Activated CD8-positive, alpha-beta memory T cell treated with anti-CD3 and anti-CD28 coated beads for 48 hours (primary cell): Measurements from ENCODE around the gene SDHAF4.
"Not testable (repeated sequence)": the region's sequence is repeated elsewhere in the genome, so short reads cannot be mapped to it uniquely, and the experiment has no call there.

ENCODE experiments used
- DNase-seq, 3 experiments: peaks; one replicate each; pipeline ENCODE4 v3.0.0-alpha.2; 2020; ENCODE audit warnings: low read depth in 2 of 3, low spot score in 2 of 3

Gene SDHAF4

DNA sequence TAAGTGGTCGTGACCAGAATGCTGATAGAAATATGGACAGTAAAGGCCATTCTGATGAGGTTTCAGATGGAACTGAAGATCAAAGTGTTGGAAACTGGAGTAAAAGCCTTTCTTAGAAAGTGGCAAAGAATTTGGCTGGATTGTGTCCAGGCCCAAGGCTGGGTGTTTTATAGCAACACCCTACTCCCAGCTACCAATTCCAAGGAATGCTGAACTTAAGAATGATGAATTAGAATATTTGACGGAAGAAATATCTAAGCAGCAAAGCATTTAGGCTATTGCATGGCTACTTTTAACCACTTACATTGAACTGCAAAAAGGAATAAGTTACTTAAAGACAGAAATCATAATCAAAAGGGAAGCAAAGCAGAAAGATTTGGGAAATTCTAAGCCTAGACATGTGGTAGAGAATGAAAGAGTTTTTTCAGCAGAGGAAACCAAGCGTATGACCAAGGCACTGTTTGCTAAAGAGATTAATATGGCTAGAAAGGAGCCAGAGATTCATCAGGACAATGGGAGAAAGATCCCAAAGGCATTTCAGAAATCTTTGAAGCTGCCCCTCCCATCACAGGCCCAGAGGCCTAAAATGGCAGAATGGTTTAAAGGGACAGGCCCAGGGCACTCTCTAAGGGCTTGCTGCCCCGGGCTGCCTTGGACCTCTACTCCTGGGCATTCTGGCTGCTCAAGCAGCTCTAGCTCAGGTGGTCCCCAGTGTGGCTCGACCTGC, 25.8 kb downstream of the SDHAF4 start:
- DNase-seq: no peak

DNA sequence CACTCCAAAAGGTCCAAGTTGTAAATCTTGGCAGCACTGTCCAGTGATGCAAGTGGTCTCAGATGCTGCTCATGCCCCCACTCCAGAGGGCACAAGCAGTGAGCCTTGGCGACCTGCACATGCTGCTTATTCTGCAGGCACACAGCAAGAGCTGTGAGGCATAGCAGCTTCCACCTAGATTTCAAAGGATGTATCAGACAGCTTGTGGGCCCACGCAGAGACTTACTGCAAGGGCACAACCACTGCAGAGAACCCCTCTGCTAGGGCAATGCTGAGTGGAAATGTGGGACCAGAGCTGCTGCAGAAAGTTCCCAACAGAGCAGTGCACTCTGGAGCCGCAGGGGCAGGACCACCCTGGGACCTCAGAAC, 26.4 kb downstream of the SDHAF4 start:
- no peak for DNase-seq

DNA sequence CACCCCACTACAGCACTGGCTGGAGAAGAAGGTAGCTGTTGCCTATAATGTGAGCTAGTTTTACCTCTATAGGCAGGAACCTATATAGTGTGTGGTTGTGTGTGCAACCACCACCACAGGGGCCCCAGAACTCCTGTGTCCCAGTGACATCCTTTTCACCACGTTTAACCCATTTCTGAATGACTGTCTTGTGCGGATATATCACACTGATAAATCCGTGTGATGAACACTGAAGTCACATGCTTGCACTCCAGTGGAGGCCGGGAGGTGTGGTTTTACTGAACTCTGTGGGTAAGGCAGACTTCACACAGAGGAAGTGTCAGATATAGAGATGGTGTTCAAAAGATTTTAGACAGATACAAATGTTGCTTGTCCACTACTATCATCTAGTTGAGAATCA, 32.5 kb downstream of the SDHAF4 start:
- DNase-seq: no peak

DNA sequence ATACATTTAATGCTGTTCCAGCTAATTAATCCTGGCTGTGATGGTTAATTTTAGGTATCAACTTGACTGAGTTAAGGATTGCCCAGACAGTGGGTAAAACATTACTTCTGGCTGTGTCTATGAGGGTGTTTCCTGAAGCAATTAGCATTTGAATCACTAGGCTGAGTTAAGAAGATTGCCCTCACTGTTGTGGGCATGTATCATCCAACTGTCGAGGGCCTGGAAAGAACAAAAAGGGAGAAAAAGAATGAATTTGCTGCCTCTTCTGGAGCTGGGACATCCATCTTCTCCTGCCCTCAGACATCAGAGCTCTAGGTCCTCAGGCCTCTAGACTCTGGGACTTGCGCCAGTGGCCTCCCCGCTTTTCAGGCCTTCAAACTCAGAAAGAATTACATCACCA, 34.3 kb downstream of the SDHAF4 start:
- DNase-seq: no peak

DNA sequence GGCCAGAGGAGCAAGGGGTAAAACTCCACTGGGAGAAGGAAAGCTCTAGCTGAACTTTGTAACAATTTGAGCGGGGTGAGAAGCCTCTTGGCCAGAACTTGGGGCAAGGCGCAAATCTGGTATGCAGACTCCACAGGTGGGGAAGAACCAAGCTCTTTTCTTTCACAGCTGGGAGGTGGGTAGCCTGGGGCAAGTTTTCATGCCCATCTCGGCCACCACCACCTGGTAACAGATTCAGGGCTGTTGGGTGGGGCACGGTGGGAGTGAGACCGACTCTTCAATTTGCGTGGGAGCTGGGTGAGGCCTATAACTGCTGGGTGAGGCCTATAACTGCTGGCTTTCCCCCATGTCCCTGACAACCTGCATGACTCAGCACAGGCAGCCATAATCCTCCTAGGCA, 37.5 kb downstream of the SDHAF4 start:
- DNase-seq: no peak

DNA sequence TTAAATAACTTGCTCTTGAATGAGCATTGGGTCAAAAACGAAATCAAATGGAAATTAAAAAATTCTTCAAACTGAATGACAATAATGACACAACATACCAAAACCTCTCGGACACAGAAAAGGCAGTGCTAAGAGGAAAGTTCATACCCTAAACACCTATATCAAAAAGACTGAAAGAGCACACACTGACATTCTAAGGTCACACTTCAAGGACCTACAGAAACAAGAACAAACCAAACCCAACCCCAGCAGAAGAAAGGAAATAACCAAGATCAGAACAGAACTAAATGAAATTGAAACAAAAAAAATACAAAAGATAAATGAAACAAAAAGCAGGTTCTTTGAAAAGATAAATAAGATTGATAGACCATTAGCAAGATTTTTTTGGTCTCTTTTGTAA, 40.6 kb downstream of the SDHAF4 start:
- DNase-seq: not testable (repeated sequence)

DNA sequence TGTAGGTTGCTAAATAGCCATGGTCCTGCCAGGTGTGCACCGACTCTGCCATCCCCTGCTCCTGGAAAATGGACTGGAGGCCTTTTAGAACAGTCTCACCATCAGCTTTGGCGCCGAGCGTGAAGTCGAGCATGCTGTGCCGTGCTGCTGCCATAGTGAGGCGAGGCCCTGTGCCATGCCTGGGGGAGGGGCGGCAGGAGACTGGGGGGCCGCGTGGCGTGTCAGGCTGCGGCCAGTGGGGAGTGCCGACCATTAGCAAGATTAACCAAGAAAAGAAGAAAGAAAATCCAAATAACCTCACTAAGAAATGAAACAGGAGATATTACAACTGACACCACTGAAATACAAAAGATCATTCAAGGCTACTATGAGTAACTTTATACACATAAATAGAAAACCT, 42.5 kb downstream of the SDHAF4 start:
- DNase-seq: not testable (repeated sequence)

DNA sequence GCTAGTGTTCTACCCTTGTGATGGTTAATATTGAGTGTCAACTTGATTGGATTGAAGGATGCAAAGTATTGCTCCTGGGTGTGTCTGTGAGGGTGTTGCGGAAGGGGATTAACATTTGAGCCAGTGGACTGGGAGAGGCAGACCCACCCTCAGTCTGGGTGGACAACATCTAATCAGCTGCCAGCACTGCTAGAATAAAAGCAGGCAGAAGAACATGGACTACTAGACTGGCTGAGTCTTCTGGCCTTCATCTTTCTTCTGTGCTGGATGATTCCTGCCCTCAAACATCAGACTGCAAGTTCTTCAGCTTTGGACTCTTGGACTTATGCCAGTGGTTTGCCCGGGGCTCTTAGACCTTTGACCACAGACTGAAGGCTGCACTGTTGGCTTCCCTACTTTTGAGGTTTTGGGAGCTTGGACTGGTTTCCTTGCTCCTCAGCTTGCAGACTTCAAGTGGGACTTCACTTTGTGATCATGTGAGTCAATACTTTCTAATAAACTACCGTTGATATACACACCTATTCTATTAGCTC, 50.1 kb downstream of the SDHAF4 start:
- DNase-seq: no peak

DNA sequence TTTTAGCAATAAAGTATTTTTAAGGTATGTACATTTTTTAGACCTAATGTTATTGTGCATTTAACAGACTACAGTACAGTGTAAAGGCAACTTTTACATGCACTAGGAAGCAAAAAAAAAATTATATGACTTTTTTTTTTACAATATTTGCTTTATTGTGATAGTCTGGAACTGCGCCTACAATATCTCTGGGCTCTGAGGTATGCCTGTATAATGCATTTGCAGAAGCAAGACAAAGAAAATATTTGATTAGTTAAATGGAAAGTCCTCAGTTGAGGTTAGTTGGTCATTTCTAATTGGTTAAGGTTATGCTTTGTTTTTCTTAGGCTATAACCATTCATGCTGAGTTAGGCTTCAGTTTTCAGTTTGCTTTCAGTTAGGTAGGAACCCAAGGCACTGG, 54.0 kb downstream of the SDHAF4 start:
- no peak for DNase-seq

DNA sequence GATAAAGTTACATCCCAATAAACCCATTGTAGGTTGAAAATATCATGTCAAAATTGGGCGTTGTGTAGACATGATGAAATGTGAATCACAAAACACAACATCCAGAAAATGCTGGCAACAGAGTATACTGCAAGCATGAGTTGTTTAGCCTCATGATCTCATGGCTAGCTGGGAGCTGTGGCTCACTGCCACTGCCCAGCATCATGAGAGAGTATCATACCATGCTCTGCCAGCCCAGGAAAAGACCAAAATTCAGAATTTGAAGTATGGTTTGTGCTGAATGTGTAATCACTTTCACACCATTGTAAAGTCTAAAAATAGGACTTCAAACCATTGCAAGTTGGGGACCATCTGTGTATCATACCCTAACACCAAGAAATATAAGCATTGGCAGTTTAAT, 55.7 kb downstream of the SDHAF4 start:
- DNase-seq: no peak

DNA sequence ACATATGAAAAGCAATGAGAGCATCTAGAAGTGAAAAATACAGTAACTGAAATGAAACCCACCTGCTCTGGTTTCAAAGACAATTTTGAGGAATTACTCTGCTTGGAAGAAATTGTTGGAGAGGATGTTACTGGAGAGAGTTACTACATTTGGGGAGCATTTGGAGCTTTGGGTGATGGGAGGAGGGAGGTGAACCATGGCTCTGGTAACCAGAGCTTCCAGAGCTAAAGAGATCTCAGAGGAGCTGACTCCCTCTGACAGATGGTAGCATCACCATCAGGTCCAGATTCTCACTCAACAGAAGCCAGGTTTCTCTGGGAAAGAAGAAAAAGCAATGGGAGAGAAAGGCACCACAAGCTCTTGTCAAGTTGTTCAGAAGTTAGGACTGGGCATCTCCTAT, 58.7 kb downstream of the SDHAF4 start:
- no peak for DNase-seq

DNA sequence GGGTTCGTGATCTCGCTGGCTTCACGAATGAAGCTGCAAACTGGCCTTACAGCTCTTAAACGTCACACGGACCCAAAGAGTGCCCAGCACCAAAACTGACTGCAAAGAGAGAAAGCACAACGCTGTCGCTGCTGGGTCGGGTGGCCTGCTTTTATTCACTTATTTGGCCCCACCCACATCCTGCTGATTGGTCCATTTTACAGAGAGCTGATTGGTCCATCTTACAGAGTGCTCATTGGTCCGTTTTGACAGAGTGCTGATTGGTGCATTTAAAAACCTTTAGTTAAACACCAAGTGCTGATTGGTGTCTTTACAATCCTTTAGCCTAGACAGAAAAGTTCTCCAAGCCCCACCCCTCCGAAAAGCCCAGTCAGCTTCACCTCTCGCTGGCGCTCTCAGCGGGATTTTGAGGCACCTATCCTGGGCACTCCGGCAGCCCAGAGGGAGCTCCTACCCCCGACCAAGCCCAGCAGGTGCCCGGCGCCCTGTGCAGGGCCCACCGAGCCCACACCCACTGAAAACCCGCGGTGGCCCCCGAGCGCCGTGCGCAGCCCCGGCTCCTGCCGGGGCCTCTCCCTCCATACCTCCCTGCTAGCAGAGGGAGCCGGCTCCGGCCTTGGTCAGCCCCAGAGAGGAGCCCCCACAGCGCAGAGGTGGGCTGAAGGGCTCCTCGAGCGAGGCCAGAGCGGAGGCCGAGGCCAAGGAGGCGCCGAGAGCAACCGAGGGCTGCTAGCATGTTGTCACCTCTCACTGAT, 60.9 kb downstream of the SDHAF4 start:
- DNase-seq: no peak

DNA sequence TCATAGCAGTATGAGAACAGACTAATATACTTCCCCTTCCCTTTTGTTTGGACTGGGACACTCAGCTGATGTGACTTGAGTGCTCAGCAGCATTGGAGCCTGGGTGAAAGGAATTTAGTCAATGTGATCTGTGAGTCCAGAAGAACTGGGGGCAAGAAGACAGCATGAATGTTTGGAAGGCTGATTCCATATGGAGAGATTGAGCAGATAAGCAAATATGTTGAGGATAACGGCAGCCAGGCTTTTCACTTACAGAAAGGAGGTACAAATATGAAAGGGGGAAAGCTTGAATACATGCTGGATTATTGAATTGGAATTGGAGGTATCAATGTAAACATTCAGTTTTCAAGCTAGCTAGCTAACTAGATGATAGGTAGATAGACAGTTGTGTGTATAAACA, 63.2 kb downstream of the SDHAF4 start:
- no peak for DNase-seq

DNA sequence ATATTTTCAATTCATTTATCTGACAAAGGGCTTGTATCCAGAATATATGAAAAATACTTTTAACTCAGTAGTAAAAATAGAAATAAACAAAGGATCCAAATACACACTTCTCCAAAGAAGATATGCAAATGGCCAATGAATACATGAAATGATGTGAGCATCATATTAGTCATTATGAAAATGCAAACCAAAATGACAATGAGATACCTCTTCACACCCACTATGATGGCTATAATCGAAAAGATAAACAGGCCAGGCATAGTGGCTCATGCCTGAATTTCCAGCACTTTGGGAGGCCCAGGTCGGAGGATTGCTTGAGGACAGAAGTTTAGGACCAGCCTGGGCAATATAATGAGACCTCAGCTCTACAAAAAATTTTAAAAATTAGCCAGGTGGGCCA, 67.1 kb downstream of the SDHAF4 start:
- no peak for DNase-seq

DNA sequence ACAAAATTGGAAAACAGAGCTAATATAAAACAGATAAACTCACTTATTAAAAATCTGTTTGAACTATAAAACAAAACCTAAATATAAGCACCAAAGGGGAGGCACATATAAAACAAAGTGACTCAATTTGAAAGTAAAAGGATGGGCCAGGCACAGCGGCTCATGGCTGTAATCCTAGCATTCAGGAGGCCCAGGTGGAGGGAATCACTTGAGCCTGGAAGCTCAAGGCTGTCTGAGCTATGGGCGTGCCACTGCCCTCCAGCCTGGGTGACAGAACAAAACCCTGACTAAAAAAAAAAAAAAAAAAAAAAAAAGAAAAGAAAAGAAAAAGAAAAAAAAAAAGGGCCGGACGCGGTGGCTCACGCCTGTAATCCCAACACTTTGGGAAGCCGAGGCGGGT, 69.9 kb downstream of the SDHAF4 start:
- DNase-seq: no peak

DNA sequence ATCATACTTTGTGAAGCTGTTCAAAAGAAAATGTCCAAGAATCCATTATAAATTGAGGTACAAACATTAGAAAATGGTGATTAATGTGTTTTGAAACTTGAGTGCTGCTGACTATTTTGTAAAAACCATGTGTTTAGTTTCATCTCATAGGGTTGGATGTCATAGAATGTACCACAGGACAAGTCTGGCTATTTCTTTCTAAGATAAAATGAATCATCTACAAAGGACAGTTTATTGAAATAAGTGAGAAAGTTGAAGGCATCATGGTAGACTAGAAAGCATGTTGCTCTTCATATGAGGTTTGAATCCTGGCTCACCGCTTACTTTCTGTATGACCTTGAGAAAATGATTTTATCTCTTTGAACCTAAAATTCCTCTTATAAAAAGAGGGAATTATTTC, 71.7 kb downstream of the SDHAF4 start:
- no peak for DNase-seq
